GM18909 (cell line): ENCODE measurements around the gene JMJD6.
"Not testable (repeated sequence)": the region's sequence is repeated elsewhere in the genome, so short reads cannot be mapped to it uniquely, and the experiment has no call there.

Source experiments
- ATAC-seq: cut with Tn5 transposase; IDR thresholded peaks from one replicate; pipeline ENCODE4 v1.9.1; 2021; ENCODE audit warnings: mild to moderate bottlenecking; ENCODE audit not compliant: unreplicated experiment, poor library complexity

JMJD6 gene

DNA sequence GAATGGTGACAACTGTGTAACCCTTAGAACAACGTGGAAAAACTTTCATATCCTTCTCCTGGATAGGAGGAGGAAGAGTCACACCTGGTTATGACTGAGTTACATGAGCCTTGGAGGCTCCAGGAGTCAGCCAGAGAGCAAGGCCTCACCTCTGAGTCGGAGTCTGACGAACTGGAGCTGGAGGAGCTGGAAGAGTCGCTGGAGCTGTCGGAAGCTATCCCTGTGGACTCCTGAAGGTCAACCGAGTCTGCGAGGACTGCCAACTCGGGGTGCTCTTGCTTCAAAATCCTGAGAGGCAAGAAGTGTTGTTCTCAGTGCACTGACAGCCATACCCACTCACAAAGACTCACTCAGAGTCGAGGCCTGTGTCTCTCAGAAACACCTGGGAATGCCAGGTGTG, 6.2 kb downstream of the JMJD6 start:
- ATAC-seq = no peak

DNA sequence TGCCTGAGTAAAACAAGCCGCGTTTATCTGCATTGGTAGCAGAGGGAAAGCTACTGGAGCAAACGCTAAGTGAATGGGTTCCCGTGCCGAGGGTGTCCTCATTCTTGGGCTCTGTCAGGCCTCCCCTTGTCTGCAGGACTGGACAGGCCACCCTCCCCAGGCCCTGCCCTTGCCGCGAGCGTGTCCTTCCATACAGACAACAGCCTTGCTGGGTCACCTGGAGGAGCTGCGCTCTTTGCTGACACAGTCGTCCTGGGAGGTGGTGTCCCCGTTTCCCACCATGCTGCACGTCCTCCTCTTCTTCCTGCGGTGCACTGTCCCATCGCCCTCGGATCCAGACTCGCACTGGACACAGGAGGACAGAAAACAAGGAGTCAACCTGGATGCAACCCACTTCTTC, 7.9 kb downstream of the JMJD6 start:
- no peak for ATAC-seq

DNA sequence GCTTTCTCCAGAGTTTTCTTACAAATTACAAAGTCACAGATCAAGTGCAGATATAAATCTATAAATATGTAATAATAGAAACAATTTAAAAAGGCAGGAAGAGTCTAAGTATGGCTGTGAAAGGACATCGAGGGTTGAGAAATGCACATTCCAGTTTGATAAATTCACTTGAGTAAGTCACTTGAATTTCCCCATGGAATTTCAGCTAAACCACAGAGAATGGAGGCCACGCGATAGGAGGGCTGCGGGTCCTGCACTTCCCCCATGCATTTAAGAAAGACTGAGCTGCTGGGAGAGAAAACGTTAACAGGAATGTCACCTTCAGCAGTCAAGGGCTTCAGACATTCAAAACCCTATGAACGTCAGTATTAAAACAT, 9.6 kb downstream of the JMJD6 start:
- no peak for ATAC-seq

DNA sequence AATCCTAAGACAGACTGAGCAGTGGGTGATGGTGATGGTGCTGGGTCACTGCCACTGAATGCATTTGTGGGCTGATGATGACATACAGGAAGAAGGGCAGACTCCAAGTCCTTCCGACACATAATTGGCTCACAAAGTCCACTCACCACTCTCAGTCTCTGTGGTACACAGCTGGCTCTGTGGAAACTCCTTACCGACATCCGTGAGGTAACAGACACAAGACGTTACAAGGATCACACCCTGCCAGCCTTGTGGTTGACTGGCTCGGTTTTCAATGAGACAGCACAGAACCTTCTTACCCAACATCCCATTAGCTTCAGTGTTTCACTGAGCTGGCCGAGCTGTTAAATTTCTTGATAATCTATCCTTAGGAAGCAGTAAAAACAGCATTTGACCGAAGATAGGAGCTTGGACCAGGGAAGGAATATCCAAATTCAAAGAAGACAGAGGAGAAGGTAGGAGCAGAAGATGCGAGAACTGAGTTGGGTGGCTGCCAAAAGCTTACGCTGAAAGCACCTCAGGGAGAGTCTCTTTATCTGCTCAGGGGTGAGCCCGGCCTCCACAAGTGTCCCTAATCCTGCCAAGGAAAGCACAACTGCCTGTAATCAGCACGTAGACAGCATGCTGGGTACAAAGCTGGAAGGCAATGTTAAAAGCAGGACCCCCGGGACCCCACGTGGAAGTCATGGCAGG, 10.1 kb downstream of the JMJD6 start:
- ATAC-seq = no peak

DNA sequence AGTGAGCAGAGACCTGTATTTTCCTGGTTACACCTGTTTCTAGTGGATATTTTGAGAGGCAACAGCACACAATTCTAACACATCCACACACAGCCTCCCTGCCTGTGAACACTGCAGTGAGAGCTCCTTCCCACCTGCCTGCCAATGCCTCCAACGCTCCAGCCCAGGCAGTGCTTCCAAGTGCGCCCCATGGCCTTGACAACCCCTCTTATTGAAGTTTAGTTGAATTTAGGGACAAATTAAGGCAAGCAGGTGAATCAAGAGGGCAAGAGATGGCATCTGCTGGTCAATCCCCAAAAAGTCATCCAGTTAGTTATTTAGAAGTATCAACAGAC, 10.9 kb downstream of the JMJD6 start:
- no peak for ATAC-seq

DNA sequence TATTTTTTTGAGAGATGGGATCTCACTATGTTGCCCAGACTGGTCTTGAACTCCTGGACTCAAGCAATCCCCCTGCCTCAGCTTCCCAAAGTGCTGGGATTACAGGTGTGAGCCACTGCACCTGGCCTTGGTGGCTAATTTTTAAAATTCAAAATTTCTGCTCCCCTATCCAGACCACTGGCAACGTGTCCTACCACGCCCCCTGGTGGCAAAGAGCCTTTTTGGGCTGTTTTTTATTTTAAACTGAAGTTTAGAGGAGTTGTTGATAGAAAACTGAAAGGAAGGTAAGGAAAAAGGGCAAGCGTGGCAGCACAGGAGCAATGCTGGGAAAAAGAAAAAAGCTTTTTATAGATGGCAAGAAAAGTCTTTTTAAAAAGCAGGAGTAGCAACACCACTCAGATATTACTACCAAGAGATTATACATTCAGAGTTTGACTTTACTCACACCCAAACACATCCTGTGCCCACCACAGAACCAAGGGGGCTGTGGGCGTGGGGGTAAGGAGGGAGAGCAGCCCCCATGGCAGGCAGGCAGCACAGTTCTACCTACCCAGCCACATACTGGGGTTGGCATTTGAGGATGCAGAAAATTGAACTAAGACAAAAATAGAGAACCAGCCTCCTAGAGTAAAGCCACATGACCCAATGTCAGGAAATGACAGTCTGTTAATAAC, 11.4 kb downstream of the JMJD6 start:
- ATAC-seq = no peak

DNA sequence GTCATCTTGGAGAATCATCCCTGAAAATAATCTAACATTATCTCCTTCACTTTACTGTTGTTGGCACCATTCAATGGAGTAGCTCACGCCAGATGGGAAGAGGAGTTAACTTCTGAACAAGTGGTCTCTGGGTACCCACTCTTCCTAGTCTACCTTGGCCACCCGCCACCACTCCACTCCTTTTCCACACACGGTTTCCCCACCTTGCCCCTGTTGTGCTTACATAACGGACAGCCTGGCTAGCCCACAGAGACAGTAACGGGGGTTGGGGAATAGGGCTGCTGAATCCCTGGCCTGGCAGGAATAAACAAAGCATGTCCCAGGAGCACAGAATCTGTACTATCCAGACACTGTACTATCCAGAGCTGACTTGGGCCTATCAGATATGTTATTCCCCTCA, 12.1 kb downstream of the JMJD6 start:
- no peak for ATAC-seq

DNA sequence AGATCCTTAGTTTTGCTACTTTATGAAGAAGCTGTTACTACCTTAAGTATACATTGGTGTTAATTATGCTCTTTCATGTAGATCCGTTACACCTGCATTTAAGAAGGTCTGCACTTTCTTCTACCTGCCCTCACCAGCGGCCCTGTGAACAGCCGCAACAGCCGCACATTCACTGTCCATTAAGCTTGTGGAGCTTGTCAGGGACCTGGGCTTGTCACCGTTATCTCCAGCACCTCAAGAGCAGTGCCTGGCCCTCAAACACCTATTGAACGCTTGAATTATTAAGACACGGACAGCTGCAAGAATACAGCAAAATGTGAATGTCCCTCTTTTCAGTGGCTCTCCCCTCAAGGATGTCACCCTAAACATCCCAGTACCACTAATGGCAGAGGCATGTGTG, 12.6 kb downstream of the JMJD6 start:
- ATAC-seq = no peak

DNA sequence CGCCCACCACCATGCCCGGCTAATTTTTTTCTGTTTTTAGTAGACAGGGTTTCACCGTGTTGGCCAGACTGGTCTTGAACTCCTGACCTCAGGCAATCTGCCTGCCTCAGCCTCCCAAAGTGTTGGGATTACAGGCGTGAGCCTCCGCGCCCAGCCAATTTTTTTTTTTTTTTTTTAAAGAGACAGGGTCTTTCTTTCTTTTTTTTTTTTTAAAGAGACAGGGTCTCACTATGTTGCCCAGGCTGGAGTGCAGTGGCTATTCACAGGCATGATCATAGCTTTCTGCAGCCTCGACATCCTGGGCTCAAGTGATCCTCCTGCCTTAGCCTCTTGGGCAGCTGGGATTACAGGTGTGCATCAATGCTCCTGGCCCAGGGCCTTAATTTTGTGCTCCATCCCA, 14.1 kb downstream of the JMJD6 start:
- ATAC-seq = not testable (repeated sequence)

DNA sequence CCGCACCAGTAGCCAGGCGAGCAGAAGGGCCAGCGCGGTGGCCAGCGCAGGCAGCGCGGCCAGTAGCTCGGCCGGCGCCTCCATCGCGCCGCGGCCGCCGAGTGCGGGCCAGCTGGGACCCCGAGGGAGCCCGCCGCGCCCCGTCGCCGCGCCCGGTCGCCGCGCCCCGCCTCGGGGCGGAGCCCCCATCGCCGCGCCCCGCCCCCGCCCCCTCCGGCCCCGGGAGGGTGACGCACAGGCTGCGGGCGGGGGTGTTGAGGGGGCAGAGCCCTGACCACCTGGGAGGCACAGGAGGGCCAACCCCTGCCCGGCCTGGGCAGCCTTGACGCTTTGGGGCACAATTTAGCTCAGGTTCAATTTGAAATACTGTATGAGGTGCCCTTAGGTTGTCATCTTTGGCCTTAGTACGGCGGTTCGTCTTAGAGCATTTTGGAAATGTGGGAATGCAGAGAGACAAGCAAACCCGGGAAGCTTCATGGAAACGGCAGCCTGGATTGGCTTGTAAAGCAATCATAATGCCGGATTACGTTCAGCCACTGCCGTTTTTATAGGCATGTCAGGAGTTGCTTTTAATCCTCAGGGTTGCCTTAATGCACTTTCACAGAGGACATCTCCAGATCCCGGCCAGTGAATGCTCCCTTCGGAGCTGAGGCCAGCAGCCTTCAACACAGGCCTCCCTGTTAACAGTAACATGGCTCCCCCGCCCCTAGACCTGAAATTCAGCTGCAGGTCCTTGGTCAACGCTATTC, 15.4 kb downstream of the JMJD6 start, which contains the start of gene MXRA7:
Gene MXRA7 (minus strand): TSS at position 103 of the 749 bp plus-strand sequence. CDS start 19 bp downstream, at position 84.
- ATAC-seq = no peak

DNA sequence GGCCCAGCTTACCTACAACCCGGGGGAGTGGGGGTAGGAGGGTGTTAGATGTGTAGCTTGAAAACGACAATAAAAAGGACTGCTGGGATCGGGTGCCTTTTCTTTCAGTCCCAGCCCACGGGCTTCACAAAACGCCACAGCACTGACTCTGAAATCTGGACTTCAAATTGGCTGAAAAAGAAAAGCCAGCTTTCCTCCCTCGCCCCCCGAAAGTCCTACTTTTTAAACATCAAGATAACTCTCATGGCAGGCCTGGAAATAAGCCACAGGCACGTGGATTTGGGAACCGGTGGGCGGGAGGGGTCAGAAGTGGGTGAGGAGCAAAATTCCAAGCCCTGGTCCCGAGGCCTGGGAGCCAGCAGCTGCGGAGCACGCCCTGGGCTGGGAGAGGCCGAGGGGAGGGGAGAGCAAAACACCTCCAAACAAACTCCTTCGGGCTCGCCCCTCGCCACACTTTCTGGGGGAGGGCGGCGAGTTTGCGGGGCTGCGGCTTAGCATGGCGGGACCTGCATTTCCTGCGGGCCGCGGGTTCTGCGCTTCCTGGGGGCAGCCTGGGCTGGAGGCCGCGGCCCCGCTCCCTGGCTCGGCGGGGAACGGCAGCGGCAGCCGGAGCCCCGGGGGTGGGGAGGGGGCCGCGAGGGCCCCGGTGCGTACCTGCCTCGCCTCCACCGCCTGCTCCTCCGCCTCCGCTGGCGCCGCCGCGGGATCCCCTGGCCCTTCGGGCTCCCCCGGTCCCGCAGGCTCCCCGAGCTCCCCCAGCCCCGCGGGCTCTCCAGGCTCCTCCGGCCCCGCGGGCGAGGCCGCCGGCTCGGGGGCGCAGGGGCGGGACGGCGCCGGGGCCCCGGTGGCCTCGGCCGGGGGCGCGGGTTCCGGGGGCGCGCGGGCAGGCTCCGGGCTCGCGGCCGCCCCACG, 16.2 kb downstream of the JMJD6 start:
- not testable (repeated sequence) for ATAC-seq

DNA sequence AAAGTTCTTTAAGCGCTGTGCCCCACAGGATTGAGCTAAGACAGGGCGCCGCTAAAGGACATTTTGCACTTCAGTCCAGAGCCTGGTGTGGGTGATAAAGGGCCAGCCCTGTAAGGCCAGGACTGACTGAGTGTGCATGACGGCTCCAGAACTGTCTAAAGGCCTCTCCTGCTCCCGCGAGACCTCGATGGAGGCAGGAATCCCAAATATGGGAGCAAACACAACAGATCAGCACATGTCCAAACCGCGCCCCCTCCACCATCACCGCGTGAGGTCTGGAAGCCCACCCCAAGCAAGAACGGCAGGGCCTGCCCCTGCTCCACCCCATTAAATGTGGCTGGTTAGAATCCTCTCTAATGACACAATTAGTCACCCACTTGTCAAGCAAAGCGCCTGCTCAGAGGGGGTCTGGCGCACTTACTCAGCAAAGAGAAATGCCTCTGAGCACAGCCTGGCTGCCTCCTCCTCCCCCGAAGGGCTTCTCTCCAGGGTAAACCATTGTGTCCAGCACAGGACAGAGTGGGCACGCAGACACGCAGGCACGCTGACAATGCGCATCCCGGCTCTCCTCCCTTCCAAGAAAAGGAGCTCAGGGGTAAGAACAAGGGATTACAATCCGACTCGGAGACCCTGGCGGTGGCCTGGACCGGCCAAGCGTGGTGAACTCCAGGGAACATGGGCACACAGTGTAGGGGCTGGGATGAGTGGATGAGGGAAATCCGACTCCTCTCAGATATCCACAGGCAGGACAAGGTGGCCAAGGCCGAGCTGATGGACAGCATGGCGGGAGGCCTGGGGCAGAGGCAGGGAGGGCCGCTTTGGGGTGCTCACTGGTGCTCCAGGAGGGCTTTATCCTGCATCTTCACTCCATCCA, 17.1 kb downstream of the JMJD6 start:
- no peak for ATAC-seq

DNA sequence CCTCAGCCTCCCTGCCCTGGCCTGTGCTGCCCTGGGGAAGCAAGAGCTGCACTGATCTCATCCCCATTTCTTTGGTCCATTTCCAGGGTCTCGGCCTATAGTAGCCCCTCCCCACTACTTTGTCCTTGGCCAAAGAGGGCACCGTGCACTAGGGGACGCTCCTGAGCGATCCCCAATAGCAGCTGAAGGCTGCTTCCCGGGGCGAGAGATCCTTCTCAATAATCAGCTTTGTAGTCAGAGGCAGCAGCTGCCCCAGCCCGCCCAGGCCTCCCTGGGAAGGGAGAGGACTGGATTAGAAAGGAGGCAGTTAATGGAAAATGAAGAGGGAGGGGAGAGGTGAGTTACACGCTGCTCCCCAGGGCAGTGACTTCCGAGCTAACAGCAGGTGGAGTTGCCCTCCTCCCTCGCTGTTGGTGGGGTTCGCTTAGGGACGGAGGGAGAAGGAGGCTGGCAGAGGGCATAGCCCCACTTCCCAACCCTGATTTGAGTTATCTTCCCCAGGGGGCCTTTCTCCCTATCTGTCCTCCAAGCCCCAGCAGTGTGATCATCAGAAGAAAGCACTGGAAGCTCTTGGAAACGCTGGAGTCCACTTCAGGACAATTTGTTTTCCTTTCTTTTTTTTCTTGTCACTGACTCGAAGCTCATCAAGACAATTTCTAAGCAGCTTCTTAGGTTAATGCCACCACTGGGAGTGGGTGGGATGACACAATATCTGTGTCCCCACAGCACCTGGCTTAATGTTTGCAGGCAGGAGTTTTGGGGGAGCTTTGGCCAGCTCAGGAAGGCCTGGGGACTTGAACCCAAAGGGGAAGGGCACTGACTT, 18.2 kb downstream of the JMJD6 start:
- ATAC-seq = no peak

DNA sequence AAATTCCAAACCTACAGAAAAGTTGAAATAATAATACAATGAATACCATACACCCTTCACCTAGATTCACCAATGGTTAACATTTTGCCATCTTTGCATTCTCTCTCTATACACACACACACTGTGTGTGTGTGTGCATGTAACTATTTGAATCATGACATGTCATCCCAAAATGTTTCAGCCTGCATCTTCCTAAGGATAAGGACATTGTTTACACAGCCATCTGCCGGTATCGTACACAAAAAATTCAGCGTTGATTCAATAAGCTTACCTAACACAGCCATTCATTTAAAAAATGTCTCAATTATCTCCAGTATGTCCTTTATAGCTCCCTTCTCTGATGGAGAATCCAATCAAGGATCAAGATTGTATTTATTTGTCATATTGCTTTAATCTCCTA, 19.6 kb downstream of the JMJD6 start:
- ATAC-seq = no peak

DNA sequence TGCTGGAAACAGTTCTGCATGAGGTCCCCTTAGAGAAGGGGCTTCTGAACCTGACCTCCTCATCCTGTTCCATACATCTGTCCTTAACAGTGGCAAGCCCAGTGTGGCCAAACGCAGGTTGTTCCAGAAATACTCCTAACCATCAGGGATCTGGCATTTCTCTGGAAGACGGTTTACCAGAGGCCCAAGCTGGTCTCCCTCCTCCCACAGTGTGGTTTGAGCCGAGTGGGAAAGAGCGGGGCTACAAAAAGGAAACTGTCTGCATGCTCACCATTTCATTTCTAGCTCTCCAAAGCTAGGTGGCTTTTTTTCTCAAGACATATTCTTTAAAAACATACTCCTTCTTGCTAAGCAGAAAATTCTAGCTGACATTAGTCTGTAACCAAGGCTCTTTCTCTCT, 21.6 kb downstream of the JMJD6 start:
- no peak for ATAC-seq

DNA sequence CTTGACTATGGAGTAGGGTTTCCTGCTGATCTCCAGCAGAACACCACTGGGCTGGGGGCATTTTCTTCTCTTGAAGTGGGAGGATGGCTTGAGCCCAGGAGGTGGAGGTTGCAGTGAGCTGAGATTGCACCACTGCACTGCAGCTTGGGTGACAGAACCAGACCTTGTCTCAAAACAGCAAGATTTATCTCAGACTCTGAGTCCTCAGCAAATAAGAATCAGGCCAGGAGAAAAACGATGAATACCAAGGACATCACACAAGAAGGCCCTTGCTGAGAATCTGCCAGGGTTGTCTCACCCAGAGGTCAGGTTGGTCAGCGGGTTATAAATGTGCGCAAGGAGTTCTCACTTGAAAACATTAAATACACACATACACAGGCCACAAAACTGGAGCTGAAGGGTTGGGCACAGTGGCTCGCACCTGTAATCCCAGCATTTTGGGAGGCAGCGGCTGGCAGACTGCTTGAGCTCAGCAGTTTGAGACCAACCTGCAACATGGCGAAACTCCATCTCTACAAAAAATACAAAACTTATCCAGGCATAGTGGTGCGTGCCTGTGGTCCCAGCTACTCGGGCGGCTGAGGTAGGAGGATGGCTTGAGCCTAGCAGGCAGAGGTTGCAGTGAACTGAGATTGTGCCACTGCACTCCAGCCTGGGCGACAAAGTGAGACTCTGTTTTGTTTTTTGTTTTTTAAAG, 23.3 kb downstream of the JMJD6 start:
- ATAC-seq = no peak

DNA sequence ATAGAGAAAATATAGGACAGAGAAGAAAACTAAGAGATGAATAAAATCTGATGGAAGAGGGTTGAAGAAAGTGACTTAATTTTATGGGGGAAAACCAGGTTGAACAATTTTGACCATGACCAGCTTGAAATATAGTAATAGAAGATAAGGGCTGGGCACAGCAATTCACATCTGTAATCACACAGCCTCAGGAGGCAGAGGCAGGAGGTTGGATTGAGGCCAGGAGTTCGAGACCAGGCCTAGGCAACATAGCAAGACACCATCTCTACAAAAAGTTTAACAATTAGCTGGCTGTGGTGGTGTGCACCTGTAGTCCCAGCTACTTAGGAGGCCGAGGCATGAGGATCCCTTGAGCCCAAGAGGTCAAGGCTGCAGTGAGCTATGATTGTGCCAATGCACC, 24.3 kb downstream of the JMJD6 start:
- no peak for ATAC-seq

DNA sequence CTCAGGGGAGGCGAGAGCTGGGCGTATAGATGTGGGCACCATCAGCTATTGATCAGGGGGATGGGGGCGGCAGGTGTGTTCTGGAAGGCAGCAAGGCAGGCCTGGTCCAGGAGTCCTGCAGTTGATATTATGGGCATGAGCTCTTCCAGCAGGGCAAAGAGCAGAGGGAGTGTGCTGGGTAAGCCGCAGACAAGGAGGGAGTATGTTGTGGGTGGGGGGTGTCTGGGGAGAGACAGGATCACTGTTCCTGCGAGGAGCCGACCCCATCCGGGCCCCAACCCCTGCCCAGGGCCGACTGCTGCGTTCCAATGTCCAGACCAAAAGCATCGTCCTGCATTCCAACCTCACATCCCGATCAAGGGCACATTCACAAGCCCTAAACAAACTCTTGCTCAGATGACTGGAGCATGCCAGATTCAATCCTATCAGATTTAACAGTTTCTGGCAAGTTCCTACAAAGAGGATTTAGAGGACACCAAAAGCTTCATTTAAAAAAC, 24.9 kb downstream of the JMJD6 start:
- no peak for ATAC-seq
